ENCODE data around the gene TTLL6.

DNA sequence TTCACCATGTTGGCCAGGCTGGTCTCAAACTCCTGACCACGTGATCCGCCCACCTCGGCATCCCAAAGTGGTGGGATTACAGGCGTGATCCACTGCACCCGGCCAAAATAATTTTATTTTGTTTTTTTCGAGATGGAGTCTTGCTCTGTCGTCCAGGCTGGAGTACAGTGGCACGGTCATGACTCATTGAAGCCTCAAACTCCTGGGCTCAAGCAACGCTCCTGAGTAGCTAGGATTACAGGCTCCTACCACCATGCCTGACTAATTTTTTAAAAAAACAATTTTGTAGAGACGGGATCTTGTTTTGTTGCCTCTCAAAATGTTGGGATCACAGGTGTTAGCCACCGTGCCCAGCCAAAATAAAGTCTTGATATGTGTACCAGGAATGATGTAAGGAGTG, 2.4 kb upstream of the TTLL6 start:
- TF ChIP-seq, protein P1, sequence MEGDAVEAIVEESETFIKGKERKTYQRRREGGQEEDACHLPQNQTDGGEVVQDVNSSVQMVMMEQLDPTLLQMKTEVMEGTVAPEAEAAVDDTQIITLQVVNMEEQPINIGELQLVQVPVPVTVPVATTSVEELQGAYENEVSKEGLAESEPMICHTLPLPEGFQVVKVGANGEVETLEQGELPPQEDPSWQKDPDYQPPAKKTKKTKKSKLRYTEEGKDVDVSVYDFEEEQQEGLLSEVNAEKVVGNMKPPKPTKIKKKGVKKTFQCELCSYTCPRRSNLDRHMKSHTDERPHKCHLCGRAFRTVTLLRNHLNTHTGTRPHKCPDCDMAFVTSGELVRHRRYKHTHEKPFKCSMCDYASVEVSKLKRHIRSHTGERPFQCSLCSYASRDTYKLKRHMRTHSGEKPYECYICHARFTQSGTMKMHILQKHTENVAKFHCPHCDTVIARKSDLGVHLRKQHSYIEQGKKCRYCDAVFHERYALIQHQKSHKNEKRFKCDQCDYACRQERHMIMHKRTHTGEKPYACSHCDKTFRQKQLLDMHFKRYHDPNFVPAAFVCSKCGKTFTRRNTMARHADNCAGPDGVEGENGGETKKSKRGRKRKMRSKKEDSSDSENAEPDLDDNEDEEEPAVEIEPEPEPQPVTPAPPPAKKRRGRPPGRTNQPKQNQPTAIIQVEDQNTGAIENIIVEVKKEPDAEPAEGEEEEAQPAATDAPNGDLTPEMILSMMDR (IDR thresholded peaks at IDR 0.05; ENCODE audit: extremely low read depth in 1 of 2, insufficient read depth in 1 of 2, low read depth in 1 of 2, low read length in 2 of 2): no peak
- TF ChIP-seq GATA2 (IDR thresholded peaks at IDR 0.05; ENCODE audit: insufficient read depth, insufficient read length, low read depth, low read length): no peak
